B cell (primary cell): Measurements from ENCODE around the gene CHST8. TPM values are rescaled to one million over a fixed set of nuclear protein-coding genes. Genes with fewer than 3 reads are reported as not detected.

Source experiments
- ATAC-seq: fragments of 200-7000 bp; cut with Tn5 transposase; one replicate; pipeline ENCODE4 v1.10.0; 2021; ENCODE audit warnings: low read depth, mild to moderate bottlenecking, moderate number of reproducible peaks, moderate library complexity
- CTCF ChIA-PET: fragments of 350-600 bp; sonication (Branson Sonifier 250); formaldehyde crosslinking; loops from one replicate; lab custom pipeline; 2021; ENCODE audit warnings: antibody characterized with exemption, inconsistent platforms; lab: Charles Lee
- POLR2A ChIA-PET: fragments of 350-600 bp; sonication (Branson Sonifier 250); formaldehyde crosslinking; loops from one replicate; lab custom pipeline; 2021; ENCODE audit warnings: antibody characterized with exemption; lab: Charles Lee
- DNase-seq: peaks from one replicate; pipeline ENCODE4 v3.0.0; 2013
- H2AFZ ChIP-seq: 2 replicates; pipeline ENCODE4 v1.6.1; 2012; ENCODE audit warnings: mild to moderate bottlenecking, low read depth, low read length; ENCODE audit not compliant: insufficient read depth, poor library complexity, severe bottlenecking
- H3K27ac ChIP-seq, 2 donors: 1 replicate in 1 of 2; 2 replicates in 1 of 2; pipeline ENCODE4 v1.5.1; 2012 to 2013; ENCODE audit warnings: low read length in 2 of 2, mild to moderate bottlenecking in 2 of 2, moderate library complexity in 1 of 2
- H3K27me3 ChIP-seq, 4 experiments: fragments of 200-600 bp in 1 of 4; sonication (generic) in 1 of 4; replicated peaks in 1 of 4; 1 replicate in 2 of 4; 2 replicates in 2 of 4; pipeline versions ENCODE4 v1.6.1 to v1.7.0; 2013 to 2016; ENCODE audit warnings: low read length in 3 of 4, mild to moderate bottlenecking in 2 of 4, mixed read lengths in 1 of 4, moderate library complexity in 1 of 4; ENCODE audit not compliant: insufficient read depth in 4 of 4, control insufficient read depth in 3 of 4; ENCODE audit errors: control extremely low read depth in 1 of 4
- H3K36me3 ChIP-seq, 2 experiments: replicated peaks in 1 of 2; 1 replicate in 1 of 2; 2 replicates in 1 of 2; pipeline versions ENCODE4 v1.6.1 to v1.7.1; 2013; ENCODE audit warnings: low read length in 1 of 2; ENCODE audit not compliant: insufficient read depth in 2 of 2, control insufficient read depth in 1 of 2; ENCODE audit errors: control extremely low read depth in 1 of 2, extremely low read depth in 1 of 2
- H3K4me1 ChIP-seq, 2 donors: fragments of 200-600 bp in 1 of 2; sonication (generic) in 1 of 2; 1 replicate in 1 of 2; 2 replicates in 1 of 2; pipeline versions ENCODE4 v1.5.1 to v1.6.1; 2013 to 2017; ENCODE audit warnings: low read length in 2 of 2; ENCODE audit not compliant: control insufficient read depth in 2 of 2, insufficient read depth in 2 of 2
- H3K4me2 ChIP-seq: replicated peaks from 2 replicates; pipeline ENCODE3; 2012; ENCODE audit warnings: mild to moderate bottlenecking, low read depth, low read length; ENCODE audit not compliant: poor library complexity, severe bottlenecking
- H3K4me3 ChIP-seq, 5 experiments: fragments of 200-600 bp in 1 of 5; sonication (generic) in 1 of 5; 1 replicate in 3 of 5; 2 replicates in 2 of 5; pipeline versions ENCODE4 v1.5.1 to v1.7.0; 2011 to 2016; ENCODE audit warnings: low read length in 4 of 5, mild to moderate bottlenecking in 4 of 5, low read depth in 2 of 5, control low read depth in 1 of 5, moderate library complexity in 1 of 5; ENCODE audit not compliant: insufficient read depth in 1 of 5; ENCODE audit errors: control extremely low read depth in 1 of 5, extremely low read depth in 1 of 5
- H3K79me2 ChIP-seq: fragments of 200-600 bp; sonication (generic); one replicate; pipeline ENCODE4 v1.6.0; 2016; ENCODE audit warnings: low read length; ENCODE audit not compliant: control insufficient read depth, insufficient read depth
- H3K9ac ChIP-seq: fragments of 200-600 bp; sonication (generic); 2 replicates; pipeline ENCODE4 v1.6.1; 2017; ENCODE audit warnings: mild to moderate bottlenecking, low read length, moderate library complexity
- H3K9me3 ChIP-seq, 3 donors: one replicate each; pipeline versions ENCODE4 v1.6.1 to v1.7.1; 2013; ENCODE audit warnings: low read length in 2 of 3; ENCODE audit not compliant: control insufficient read depth in 2 of 3, insufficient read depth in 1 of 3; ENCODE audit errors: control extremely low read depth in 1 of 3
- H4K20me1 ChIP-seq: 2 replicates; pipeline ENCODE4 v1.6.0; 2012; ENCODE audit warnings: mild to moderate bottlenecking, low read length; ENCODE audit not compliant: insufficient read depth, control insufficient read depth, poor library complexity, severe bottlenecking
- H3K27ac Mint-ChIP-seq: one replicate; pipeline ENCODE4 v1.8.0; 2021; ENCODE audit warnings: mixed read lengths
- H3K27me3 Mint-ChIP-seq: one replicate; pipeline ENCODE4 v1.8.0; 2021; ENCODE audit warnings: mixed read lengths
- H3K4me1 Mint-ChIP-seq: one replicate; pipeline ENCODE4 v1.8.0; 2021; ENCODE audit warnings: mixed read lengths
- H3K4me3 Mint-ChIP-seq: one replicate; pipeline ENCODE4 v1.8.0; 2021; ENCODE audit warnings: mixed read lengths
- H3K9me3 Mint-ChIP-seq: one replicate; pipeline ENCODE4 v1.8.0; 2022; ENCODE audit warnings: mixed read lengths; ENCODE audit not compliant: insufficient read depth
- CTCF ChIP-seq: fragments of 200-600 bp; IDR thresholded peaks from one replicate; pipeline ENCODE4 v1.8.0; 2022; ENCODE audit warnings: antibody characterized with exemption, mild to moderate bottlenecking
- EZH2 ChIP-seq: IDR thresholded peaks from 2 replicates; pipeline ENCODE4 v1.6.1; 2012; ENCODE audit warnings: borderline replicate concordance, low read depth, mild to moderate bottlenecking, moderate library complexity, low read length; ENCODE audit not compliant: insufficient read depth, poor library complexity, severe bottlenecking
- WGBS: methylation state at CpG from one replicate; pipeline ENCODE4 v1.1.5; 2013; ENCODE audit warnings: missing lambda C conversion rate; ENCODE audit not compliant: insufficient coverage; 5-methylcytosine and 5-hydroxymethylcytosine counted together
- intact Hi-C: fragments of 100-400 bp; cut with micrococcal nuclease; formaldehyde crosslinking; loops from one replicate; pipeline ENCODE4 v1.10.0; 2022
- polyA plus RNA-seq: library from polyadenylated mRNA; depleted of rRNA; stranded (reverse); fragments of >200 nt; gene quantifications from 2 replicates; pipeline ENCODE4 v1.2.3, GENCODE V29; 2012
- total RNA-seq, 2 donors: library from RNA; stranded (reverse); fragments of 120-200 nt in 1 of 2; gene quantifications; 1 replicate in 1 of 2; 2 replicates in 1 of 2; pipeline versions ENCODE4 v1.2.3 to v1.2.4, GENCODE V29; 2013 to 2022

CHST8 gene
- total and polyA plus RNA-seq, 2 donors (not counting 1 experiment from before 2014, with no cell fraction given) = not detected

- intact Hi-C loops = no loop called here
- Histone ChIP-seq H3K9ac (no peak overlapping the region), H3K4me2 (no peak overlapping the region), H4K20me1 (no peaks in the 10 kb centered on the region), H3K27ac (no peak overlapping the region), H3K27me3 (no peaks in the 10 kb centered on the region), H3K36me3 (no peaks in the 10 kb centered on the region), H3K79me2 (no peaks in the 10 kb centered on the region), H3K4me3 (no peak overlapping the region), H3K9me3 (peaks cover 2 to 43% (median 10%) of the 10 kb centered on the region in 3 donors), H3K4me1 (no peaks in the 10 kb centered on the region), H2AFZ (no peak overlapping the region)
- no peaks in the 10 kb centered on the region for H3K4me1 Mint-ChIP-seq
- DNase-seq (no peak), ATAC-seq (no peak)
- H3K4me3 Mint-ChIP-seq = no peak overlapping the region
- WGBS = 87% methylated on average over 6 of the region's 16 CpGs
- TF ChIP-seq CTCF = no peak
- no peak for TF ChIP-seq EZH2
- H3K9me3 Mint-ChIP-seq = peaks cover 19% of the 10 kb centered on the region
- H3K27me3 Mint-ChIP-seq = peaks cover 5% of the 10 kb centered on the region
- ChIA-PET POLR2A (no interaction called here), CTCF (no interaction called here)
- no peak overlapping the region for H3K27ac Mint-ChIP-seq
These were observed 19.1 kb upstream of the CHST8 start for GRCh38 chr19:33602576-33603204.

GRCh38 chr19:33603377-33603776 lies 18.4 kb upstream of the CHST8 start:
- Histone ChIP-seq H3K4me1 (no peaks in the 10 kb centered on the region), H3K27me3 (no peaks in the 10 kb centered on the region), H3K4me3 (no peak overlapping the region), H3K9ac (no peak overlapping the region), H3K79me2 (no peaks in the 10 kb centered on the region), H3K9me3 (peaks cover 2 to 43% (median 10%) of the 10 kb centered on the region in 3 donors), H2AFZ (no peak overlapping the region), H3K27ac (no peak overlapping the region), H3K4me2 (no peak overlapping the region), H4K20me1 (no peaks in the 10 kb centered on the region), H3K36me3 (no peaks in the 10 kb centered on the region)
- ATAC-seq (no peak), DNase-seq (no peak)
- WGBS = 72% methylated on average over 6 of the region's 6 CpGs
- H3K4me3 Mint-ChIP-seq = no peak overlapping the region
- H3K4me1 Mint-ChIP-seq = no peaks in the 10 kb centered on the region
- peaks cover 19% of the 10 kb centered on the region for H3K9me3 Mint-ChIP-seq
- H3K27me3 Mint-ChIP-seq = peaks cover 8% of the 10 kb centered on the region
- POLR2A ChIA-PET = no interaction called here
- CTCF ChIA-PET = no interaction called here
- no peak for TF ChIP-seq EZH2
- no peak for TF ChIP-seq CTCF
- intact Hi-C loops = no loop called here
- H3K27ac Mint-ChIP-seq = no peak overlapping the region
